Measurements from ENCODE around the gene SKIC2.

DNA sequence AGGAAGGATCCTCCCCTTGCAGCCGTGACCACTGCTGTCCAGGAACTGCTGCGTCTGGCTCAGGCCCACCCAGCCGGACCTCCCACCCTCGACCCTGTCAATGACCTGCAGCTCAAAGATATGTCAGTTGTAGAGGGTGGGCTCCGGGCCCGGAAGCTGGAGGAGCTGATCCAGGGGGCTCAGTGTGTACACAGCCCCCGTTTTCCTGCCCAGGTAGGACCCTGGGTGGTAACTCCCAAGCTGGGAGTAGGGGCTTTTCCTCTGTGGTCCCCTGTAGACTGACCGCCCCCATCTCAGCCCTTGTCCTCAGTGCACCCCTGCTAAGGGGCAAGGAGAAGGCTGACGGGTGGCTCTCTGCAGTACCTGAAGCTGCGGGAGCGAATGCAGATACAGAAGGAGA is 9.4 kb downstream of the SKIC2 start:
- TF ChIP-seq POLR2A (IDR thresholded peaks at IDR 0.05), result no peak
- TF ChIP-seq CTCF (IDR thresholded peaks at IDR 0.05), result no peak
